Thoracic aorta (tissue), 2 donors: ENCODE results near the gene PBX4. TPM values are rescaled to one million over a fixed set of nuclear protein-coding genes. Genes with fewer than 3 reads are reported as not detected.

Experiments
- ATAC-seq: fragments of 150-250 bp; one replicate; pipeline ENCODE4 v1.8.0; 2017; ENCODE audit warnings: low read depth; ENCODE audit not compliant: insufficient number of reproducible peaks, low FRiP score
- DNase-seq: peaks from one replicate; pipeline ENCODE4 v3.0.0-alpha.2; 2020; ENCODE audit warnings: low spot score
- H3K27ac ChIP-seq, 2 donors: fragments of 200-600 bp; sonication (generic); 1 replicate in 1 of 2; 2 replicates in 1 of 2; pipeline ENCODE4 v1.5.1; 2016; ENCODE audit warnings: mild to moderate bottlenecking in 2 of 2, moderate library complexity in 2 of 2
- H3K27me3 ChIP-seq: fragments of 200-600 bp; sonication (generic); replicated peaks from 2 replicates; pipeline ENCODE4 v1.6.0; 2016; ENCODE audit warnings: mild to moderate bottlenecking; ENCODE audit not compliant: insufficient read depth
- H3K36me3 ChIP-seq: fragments of 200-600 bp; sonication (generic); one replicate; pipeline ENCODE4 v1.5.1; 2016
- H3K4me1 ChIP-seq, 2 donors: fragments of 200-600 bp; sonication (generic); 1 replicate in 1 of 2; 2 replicates in 1 of 2; pipeline versions ENCODE4 v1.5.1 to v1.6.0; 2016; ENCODE audit warnings: low read depth in 2 of 2, mild to moderate bottlenecking in 1 of 2; ENCODE audit not compliant: control insufficient read depth in 1 of 2
- H3K4me3 ChIP-seq: fragments of 200-600 bp; sonication (generic); 2 replicates; pipeline ENCODE4 v1.5.1; 2016; ENCODE audit warnings: mild to moderate bottlenecking
- H3K9me3 ChIP-seq: fragments of 200-600 bp; sonication (generic); 2 replicates; pipeline ENCODE4 v1.5.1; 2016
- CTCF ChIP-seq: fragments of 200-600 bp; sonication (generic); IDR thresholded peaks from one replicate; pipeline ENCODE4 v1.5.1; 2019; ENCODE audit warnings: antibody characterized with exemption
- total RNA-seq, 2 donors: library from RNA; depleted of rRNA; stranded (reverse); fragments of >200 nt; gene quantifications; one replicate each; pipeline versions ENCODE4 v1.1.0 to v1.2.3, GENCODE V29; 2016

PBX4 gene
- total RNA-seq, 2 donors from 2014 or later: not detected

- DNase-seq: no peak
- Histone ChIP-seq H3K9me3 (no peaks in the 10 kb centered on the region), H3K4me3 (peak overlapping the region; percentile 85), H3K27ac (no peak overlapping the region), H3K27me3 (no peaks in the 10 kb centered on the region), H3K36me3 (no peaks in the 10 kb centered on the region), H3K4me1 (peaks cover 15 to 43% of the 10 kb centered on the region in 2 donors)
- no peak for TF ChIP-seq CTCF
- no peak for ATAC-seq
Measured at GRCh38 chr19:19517235-19517619, 101.3 kb downstream of the PBX4 start.

- DNase-seq (peak; percentile 65), ATAC-seq (peak; percentile 80)
- peak within 1 kb of the TSS; percentile 85 for H3K4me3 ChIP-seq
- no peaks in the 10 kb centered on the region for H3K9me3 ChIP-seq
- TF ChIP-seq CTCF: no peak
- no peaks in the 10 kb centered on the region for H3K27me3 ChIP-seq
- peak within 1 kb of the TSS; percentile 75 to 81 for H3K27ac ChIP-seq
- H3K4me1 ChIP-seq: peaks cover 13 to 43% of the 10 kb centered on the region in 2 donors
- no peaks in the 10 kb centered on the region for H3K36me3 ChIP-seq
Measured at GRCh38 chr19:19515642-19516519, 102.6 kb downstream of the PBX4 start, which contains the start of gene NDUFA13. NDUFA13 (plus strand) TSS chr19:19516225; CDS start chr19:19516239, 14 bp downstream.

GRCh38 chr19:19514881-19515641 lies 103.4 kb downstream of the PBX4 start, which contains the start of gene TSSK6:
TSSK6 (minus strand) TSS chr19:19515548; CDS start chr19:19515427, 121 bp downstream.
- no peaks in the 10 kb centered on the region for H3K9me3 ChIP-seq
- no peak for DNase-seq
- H3K4me1 ChIP-seq: peaks cover 13 to 43% of the 10 kb centered on the region in 2 donors
- no peak for ATAC-seq
- H3K27me3 ChIP-seq: no peaks in the 10 kb centered on the region
- no peaks in the 10 kb centered on the region for H3K36me3 ChIP-seq
- TF ChIP-seq CTCF: no peak
- H3K27ac ChIP-seq: peak within 1 kb of the TSS; percentile 75 to 81
- peak within 1 kb of the TSS; percentile 85 for H3K4me3 ChIP-seq

GRCh38 chr19:19514215-19514657 lies 104.3 kb downstream of the PBX4 start:
- peak overlapping the region; percentile 60 for H3K4me3 ChIP-seq
- DNase-seq (no peak), ATAC-seq (no peak)
- H3K27me3 ChIP-seq: no peaks in the 10 kb centered on the region
- no peaks in the 10 kb centered on the region for H3K36me3 ChIP-seq
- H3K4me1 ChIP-seq: peaks cover 13 to 38% of the 10 kb centered on the region in 2 donors
- no peak for TF ChIP-seq CTCF
- no peaks in the 10 kb centered on the region for H3K9me3 ChIP-seq
- peak overlapping the region in 1 of 2 donors; percentile 32 for H3K27ac ChIP-seq

- Histone ChIP-seq H3K9me3 (no peaks in the 10 kb centered on the region), H3K27ac (peak overlapping the region in 1 of 2 donors; percentile 32), H3K27me3 (no peaks in the 10 kb centered on the region), H3K4me1 (peaks cover 13 to 34% of the 10 kb centered on the region in 2 donors), H3K36me3 (no peaks in the 10 kb centered on the region), H3K4me3 (peak overlapping the region; percentile 60)
- ATAC-seq (no peak), DNase-seq (no peak)
- TF ChIP-seq CTCF: no peak
Measured at GRCh38 chr19:19513682-19514081, 104.8 kb downstream of the PBX4 start.
